HG03135 (cell line): Measurements from ENCODE around the gene P2RY8.
A peak's percentile ranks its signal among the peaks of the same experiment; 100 is the strongest.
"Not testable (repeated sequence)": the region's sequence is repeated elsewhere in the genome, so short reads cannot be mapped to it uniquely, and the experiment has no call there.

Experiments used
- ATAC-seq: cut with Tn5 transposase; IDR thresholded peaks from one replicate; pipeline ENCODE4 v1.9.1; 2021; ENCODE audit warnings: mild to moderate bottlenecking, moderate library complexity; ENCODE audit not compliant: unreplicated experiment

P2RY8 gene

DNA sequence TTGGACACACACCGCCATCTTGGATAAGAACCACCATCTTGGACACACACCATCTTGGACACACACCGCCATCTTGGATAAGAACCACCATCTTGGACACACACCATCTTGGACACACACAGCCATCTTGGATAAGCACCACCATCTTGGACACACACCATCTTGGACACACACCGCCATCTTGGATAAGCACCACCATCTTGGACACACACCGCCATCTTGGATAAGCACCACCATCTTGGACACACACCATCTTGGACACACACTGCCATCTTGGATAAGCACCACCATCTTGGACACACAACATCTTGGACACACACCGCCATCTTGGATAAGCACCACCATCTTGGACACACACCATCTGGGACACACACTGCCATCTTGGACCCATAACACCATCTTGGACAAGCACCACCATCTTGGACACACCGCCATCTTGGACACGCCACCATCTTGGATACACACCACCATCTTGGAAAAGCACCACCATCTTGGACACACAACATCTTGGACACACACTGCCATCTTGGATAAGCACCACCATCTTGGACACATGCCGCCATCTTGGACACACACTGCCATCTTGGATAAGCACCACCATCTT lies 88.9 kb downstream of the P2RY8 start:
- ATAC-seq: not testable (repeated sequence)

DNA sequence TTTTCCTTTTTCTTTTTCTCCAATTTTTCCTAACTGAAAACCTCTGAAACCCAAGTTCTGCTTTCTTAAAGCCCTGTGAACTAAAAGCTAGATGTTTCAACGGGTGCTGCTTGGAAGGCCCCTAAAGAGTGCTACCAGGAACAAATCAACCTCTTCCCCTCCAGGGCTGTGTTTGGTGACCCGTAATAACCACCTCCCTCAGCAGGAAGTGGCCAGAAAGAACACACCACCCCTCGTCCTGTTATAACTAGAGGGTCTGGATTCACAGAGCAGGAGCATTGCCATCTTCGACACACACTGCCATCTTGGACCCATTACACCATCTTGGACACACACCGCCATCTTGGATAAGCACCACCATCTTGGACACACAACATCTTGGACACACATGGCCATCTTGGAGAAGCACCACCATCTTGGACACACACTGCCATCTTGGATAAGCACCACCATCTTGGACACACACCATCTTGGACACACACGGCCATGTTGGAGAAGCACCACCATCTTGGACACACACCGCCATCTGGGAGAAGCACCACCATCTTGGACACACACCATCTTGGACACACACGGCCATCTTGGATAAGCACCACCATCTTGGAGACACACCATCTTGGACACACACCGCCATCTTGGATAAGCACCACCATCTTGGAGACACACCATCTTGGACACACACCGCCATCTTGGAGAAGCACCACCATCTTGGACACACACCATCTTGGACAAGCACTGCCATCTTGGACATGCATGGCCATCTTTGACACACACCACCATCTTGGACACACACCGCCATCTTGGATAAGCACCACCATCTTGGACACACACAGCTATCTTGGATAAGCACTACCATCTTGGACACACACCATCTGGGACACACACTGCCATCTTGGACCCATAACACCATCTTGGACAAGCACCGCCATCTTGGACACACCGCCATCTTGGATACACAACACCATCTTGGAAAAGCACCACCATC lies 89.7 kb downstream of the P2RY8 start:
- ATAC-seq: peak; percentile 41

DNA sequence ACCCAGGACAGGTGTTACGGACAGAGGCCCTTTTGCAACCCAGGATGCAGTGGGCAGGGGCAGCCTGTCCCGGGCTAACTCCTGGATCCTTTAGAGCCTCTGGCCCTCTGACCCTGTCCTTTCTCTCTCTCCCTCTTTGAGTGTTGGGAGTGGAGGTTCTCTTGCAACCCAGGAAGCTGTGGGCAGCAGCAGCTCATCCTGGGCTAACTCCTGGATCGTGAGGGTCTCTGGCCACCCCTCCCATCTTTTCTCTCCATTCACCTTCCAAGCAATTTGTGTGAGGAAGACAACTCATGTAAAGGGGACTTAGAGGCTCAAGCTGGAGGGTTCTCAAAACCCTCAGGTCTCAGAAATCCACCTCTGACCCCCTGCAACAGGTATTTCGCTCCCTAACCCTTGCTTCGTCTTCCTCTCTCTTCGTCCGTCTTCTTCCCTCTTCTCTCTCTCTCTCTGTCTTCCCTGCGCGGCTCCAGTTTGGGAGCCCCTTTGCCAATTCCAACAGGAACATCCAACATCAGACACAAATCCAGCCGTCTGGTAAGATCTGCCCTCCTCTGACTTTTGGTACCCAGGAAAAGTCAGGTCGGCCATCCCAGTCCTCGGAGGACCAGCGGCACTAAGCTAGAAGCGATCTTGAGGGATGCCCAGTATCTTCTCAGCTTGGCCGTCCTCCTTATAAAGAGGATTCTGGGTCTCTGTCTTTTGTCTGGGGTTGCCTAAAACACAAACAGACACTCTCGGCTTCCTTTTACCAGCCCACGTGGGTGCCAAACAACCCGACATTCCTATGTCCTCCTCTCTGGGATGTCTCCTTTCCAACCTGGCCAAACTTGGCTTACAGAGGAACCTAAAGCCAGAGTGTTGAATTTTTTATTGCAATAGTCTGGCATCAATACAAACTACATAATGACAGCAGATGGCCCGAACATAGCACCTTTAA lies 92.2 kb downstream of the P2RY8 start:
- ATAC-seq: no peak

DNA sequence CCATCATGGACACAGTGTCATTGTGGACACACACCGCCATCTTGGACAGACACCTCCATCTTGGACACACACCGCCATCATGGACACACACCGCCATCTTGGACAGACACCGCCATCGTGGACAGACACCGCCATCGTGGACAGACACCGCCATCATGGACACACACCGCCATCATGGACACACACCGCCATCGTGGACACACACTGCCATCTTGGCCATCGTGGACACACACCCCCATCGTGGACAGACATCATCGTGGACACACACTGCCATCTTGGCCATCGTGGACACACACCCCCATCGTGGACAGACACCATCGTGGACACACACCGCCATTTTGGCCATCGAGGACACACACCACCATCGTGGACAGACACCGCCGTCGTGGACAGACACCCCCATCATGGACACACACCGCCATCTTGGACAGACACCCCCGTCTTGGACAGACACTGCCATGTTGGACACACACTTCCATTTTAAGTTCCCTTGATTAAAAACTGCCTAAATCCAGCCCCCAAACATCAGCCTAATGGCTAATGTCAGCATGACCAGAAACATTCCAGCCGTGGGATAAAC lies 93.4 kb downstream of the P2RY8 start:
- ATAC-seq: no peak

DNA sequence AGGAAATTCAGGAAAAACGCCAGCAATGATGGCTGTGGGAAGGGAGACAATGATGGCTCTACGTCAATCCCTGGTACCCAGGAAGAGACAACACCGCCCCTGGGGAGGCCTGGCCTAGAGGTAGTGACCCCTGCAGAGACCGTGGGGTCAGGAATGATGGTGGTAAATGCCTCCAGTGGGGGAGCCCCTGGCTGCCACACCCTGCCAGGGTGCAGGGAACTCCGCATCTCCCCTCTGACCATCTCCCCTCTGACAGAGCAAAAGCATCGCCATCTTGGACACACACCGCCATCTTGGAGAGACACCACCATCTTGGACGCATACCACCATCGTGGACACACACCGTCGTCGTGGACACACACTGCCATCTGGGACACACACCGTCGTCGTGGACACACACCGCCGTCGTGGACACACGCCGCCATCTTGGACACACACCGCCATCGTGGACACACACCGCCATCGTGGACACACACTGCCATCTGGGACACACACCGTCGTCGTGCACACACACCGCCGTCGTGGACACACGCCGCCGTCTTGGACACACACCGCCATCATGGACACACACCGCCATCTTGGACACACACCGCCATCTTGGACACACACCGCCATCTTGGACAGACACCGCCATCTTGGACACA lies 94.1 kb downstream of the P2RY8 start:
- ATAC-seq: no peak

DNA sequence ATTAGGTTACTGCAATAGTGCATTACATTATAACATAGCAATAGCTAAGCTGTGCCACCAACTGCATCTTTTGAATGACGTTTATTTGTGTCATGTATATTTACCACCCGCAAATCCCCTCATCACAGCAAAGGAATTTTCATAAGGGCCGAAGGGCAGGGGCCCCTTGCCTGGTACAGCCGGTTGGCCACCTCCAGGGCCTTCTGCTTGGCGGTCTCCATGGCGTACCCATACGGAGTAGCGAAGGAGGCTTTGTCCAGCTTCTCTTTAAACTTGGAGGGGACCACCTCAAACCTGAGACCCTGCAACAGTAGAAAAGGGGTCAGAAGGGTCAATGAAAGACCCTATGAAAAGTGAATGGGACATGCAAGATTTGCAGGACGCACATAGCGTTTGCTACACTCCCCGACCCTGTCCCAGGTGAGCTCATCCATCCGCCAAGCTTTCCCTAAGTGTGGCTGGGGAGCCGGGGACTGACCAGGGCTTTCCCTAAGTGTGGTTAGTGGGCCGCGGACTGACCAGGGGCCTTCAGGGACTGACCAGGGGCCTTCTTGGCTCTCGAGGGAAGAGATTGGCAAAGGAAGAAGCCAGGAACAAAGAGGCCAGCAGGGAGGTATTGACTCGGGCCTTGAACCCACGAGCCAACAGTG lies 94.8 kb downstream of the P2RY8 start:
- no peak for ATAC-seq

DNA sequence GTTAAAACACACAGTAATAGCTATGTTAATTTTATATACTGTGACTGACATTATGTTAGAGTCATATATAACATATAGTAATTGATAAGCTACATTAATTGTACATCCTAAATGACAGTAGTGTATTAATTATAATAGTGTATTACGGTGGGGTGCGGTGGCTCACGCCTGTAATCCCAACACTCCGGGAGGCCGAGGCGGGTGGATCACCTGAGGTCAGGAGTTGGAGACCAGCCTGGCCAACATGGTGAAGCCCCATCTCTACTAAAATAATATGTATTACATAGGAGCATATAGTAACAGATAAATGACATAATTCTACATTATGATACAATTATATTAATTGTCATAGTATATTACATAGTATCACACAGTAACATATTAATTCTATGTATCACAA lies 96.5 kb downstream of the P2RY8 start:
- no peak for ATAC-seq

DNA sequence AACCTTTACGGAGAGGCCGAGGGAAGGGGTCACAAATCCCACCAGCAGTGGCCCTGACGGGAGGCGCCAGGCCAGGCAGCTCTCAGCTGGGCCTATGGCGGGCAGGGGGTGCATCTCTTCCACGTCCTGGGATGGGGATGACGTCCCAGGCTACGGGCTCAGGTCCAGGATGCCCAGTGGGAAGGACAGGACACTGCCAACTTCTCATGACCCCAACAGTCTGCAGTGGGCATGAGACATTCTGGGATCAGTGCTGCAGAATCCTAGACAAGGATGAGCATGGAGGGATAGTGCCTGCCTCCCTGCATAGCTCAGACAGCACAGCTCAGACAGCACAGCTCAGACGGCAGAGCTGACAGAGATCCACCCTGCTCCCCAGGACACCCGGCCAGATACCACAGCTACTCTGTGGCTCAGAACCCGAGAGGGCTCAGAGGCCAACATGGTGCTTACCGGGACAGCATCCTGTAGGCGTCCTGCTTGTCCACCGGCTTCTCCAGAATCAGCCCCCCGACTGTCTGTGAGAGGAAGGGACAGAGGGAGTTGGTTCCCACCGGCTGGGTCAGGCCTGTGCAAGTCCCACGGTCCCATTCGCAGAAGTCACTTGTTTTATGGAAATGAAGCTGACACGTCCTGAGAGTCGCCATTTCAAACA lies 101.6 kb downstream of the P2RY8 start:
- ATAC-seq: no peak

DNA sequence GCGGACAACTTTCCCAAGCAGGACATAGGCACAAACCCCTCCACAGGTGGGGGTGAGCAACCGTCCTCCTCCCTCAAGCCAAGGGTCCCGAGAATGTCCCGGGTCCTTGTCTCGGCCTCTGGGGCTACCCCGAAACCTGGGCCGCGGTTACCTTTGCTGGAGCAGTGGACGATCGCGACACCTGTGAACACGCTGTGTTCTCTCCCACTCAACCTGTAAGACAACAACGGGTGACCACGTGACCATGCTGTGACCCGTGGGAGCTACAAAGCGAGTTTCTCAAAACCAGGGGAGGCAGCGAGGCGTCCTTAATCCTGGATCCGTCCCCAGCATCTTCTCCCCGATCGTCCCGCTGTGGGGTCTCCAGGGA lies 102.1 kb downstream of the P2RY8 start:
- no peak for ATAC-seq

DNA sequence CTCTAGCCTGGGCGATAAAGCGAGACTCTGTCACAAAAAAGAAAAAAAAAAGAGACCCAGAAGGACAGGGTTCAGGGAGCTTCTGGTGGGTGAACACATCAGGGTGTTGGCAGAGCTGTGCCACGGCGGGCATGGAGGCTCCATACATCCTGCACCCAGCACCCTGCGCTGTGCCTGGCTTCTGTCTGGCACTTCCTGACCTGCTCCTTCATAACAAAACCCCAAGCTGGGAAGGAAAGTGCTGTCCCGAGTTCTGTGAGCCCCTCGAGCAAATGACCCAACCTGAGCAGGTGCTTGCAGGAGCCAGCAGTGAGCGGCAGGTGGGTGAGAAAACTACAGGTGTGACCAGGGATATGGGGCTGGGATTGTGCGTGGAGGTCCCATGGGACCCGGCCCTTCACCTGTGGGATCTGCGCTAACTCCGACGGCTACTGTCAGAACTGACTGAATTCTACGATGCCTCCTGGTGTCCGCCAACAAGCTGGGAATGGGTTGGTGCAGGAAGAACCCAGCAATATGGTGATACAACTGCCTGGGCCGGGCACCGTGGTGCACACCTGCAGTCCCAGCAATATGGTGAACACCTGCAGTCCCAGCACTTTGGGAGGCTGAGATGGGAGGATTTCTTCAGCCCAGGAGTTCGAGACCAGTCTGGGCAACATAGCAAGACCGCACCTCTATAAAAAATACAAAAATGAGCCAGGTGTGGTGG lies 103.2 kb downstream of the P2RY8 start:
- ATAC-seq: no peak

DNA sequence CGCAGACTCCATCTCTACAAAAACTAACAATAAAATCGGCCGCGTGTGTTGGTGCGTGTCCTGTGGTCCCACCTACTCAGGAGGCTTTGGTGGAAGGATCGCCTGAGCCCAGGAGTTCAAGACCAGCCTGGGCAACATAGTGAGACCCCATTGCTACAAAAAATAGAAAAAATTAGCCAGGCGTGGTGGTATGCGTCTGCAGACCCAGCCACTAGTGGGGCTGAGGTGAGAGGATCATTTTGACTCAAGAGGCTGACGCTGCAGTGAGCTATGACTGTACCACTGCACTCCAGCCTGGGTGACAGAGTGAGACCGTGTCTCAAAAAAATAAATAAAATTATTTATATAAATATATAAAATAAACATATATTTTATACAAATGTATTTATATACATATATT lies 106.5 kb downstream of the P2RY8 start:
- ATAC-seq: no peak

DNA sequence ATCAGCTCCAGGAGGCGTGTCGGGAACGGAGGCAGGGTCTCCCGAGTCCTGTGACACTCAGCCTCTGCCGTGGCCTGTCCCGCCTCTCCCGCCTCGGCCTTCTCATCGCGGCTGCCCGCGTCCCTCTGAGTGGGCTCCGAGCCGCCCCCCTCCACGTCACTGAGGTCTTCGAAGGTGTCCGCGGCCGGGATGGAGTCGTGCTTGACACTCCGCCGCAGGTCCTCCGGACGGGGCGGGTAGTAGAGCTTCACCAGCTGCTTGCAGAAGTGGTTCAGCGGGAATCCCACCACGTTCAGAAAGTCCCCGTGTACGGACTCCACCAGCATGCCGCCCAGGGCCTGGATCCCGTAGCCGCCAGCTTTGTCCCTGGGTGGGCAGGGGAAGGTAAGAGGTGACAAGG lies 109.2 kb downstream of the P2RY8 start:
- ATAC-seq: no peak

DNA sequence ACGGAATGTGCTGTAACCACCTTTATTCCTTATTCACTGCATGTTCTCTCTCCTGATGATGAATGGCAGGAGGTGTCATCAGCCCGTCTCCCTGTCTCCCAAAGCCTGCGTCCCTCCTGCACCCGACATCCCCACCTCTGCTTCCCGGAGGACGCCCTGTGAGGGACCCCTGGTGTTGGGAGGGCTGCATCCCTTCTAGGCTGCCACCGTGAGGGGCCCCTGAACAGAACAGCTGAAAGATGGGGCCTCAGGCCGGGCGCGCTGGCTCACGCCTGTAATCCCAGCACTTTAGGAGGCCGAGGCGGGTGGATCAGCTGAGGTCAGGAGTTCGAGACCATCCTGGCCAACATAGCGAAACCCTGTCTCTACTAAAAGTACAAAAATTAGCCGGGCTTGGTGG lies 110.7 kb downstream of the P2RY8 start:
- not testable (repeated sequence) for ATAC-seq

DNA sequence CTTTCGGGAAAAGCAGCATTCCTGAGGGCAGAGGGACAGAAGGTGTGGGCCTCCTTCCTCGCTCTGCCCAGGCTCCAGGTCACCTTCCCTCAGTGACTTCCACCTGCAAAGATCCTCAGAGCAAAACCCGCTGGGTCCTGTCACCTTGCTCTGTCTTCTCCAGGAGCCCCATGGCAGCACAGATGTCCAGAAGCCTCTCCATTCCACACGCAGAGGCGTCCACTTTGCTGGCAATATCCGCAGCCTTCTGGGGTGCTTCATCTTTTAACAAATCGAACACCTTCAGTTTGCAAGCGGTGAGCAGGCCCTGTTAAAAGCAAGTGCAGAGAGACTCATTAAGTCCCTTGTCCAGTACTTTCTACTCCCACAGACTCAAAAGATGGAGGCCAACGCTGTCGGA lies 111.6 kb downstream of the P2RY8 start:
- ATAC-seq: no peak

DNA sequence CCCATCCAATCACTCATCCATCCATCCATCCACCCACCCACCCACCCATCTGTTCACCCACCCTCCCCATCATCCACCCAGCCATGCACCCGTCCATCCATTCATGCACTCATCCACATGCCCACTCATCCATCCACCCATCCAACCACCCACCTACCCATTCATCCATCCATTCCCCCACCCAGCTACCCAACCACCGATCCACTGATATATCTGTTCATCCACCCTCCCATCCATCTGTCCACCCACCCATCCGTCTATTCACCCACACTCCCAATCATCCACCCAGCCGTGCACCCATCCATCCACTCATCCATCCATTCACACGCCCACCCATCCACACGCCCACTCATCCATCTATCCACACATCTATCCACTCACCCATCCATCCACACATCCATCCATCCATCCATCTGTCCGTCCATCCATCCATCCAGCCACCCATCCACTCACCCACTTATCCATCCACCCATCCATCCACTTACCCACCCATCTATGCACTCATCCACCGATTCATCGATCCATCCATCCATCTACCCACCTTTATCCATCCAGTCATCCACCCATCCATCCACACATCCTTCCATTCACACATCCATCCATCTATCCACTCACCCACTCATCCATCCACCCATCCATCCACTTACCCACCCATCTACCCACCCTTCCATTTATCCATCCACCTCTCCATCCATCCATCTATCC lies 112.7 kb downstream of the P2RY8 start:
- no peak for ATAC-seq

DNA sequence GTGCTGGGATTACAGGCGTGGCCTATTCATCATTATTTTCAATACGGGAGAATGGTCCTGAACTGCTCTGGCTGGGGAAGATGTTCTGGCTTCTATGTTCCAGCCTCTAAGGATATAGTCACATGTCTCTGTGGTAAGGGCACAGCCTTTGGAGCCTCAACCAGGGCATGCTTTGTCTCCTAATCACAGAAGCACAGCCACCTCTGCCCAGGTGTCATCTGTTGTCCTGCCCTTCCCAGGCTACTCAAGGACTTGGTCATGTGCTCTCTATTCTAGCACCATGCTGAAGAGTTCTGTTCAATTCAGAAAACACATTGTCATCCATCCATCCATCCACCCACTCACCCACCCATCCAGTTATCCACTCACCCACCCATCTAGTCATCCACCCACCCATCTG lies 113.8 kb downstream of the P2RY8 start:
- ATAC-seq: no peak

DNA sequence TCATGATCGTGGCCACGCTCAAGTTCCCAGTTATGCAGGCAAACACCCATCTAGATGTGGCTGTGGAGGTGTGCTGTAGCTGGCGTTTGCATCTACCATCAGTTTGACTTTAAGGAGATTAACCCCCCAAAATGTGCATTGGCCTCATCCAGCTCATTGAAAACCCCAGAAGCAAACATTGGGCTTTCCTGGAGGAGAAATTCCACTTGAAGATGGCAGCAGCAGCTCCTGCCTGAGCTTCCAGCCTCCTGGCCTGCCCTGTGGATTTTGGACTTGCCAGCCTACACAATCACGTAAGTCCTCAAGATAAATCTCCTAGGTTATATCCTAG lies 114.9 kb downstream of the P2RY8 start:
- no peak for ATAC-seq

DNA sequence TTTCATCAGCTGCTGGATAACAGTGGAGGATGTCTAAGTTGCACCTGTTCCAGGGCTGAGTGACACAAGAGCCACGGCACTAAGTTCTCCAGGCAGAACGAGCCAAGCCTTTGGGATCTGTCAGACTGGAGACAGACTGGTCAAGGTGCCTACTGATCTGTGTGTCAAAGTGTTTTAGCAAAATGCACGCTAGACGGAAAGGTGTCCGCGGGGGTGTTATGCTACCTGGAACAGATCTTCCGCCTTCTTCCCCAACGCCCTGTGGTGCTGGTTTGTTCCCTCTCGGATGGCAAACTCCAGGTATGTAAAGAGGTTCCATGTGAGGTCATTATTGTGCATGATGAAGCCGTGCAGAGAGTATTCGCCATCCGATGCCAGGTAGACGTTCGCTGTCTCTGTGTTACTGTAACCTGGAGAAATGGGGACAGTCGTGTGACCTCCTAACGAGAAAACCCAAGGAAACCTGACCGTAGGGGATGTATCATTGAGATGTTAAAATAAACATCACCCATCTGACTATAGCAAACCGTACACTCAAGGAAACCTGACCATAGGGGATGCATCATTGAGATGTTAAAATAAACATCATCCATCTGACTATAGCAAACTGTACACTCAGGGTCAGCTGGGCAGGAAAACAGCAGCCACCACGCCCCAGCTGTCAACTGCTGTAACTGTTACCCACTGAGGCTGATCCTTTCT lies 115.4 kb downstream of the P2RY8 start:
- ATAC-seq: no peak
